ENCODE results near the gene PTMS. TPM values are rescaled to one million over a fixed set of nuclear protein-coding genes. Genes with fewer than 3 reads are reported as not detected.

Gene PTMS
- total and polyA plus RNA-seq, 2 experiments from 2014 or later: 111 to 238 TPM

- Histone ChIP-seq H3F3A (replicated peaks; ENCODE audit: low read depth) (peaks cover 8% of the 10 kb centered on the region; the same call in 1 of the 2 replicates), H3K27ac (ENCODE audit: low read depth) (no peak overlapping the region), H3K9me2 (ENCODE audit: insufficient read depth) (no peaks in the 10 kb centered on the region), H3K4me1 (ENCODE audit: insufficient read depth) (peaks cover 29% of the 10 kb centered on the region), H3K36me3 (ENCODE audit: insufficient read depth) (no peaks in the 10 kb centered on the region), H3K27me3 (ENCODE audit: insufficient read depth) (peaks cover 19% of the 10 kb centered on the region), H2AFZ (no peak overlapping the region), H4K20me1 (replicated peaks; ENCODE audit: insufficient read depth) (no peaks in the 10 kb centered on the region), H3K79me2 (replicated peaks; ENCODE audit: insufficient read depth) (no peaks in the 10 kb centered on the region), H3K4me2 (no peak overlapping the region), H3K4me3 (no peak overlapping the region)
- ATAC-seq: no peak
- Mint-ChIP-seq H3K9me3 (no peaks in the 10 kb centered on the region), H3K4me1 (peaks cover 38% of the 10 kb centered on the region), H3K27ac (no peak overlapping the region), H3K4me3 (no peak overlapping the region), H3K27me3 (ENCODE audit: insufficient read depth, low read depth, poor library complexity) (peaks cover 41% of the 10 kb centered on the region), H3K36me3 (ENCODE audit: low read depth) (no peaks in the 10 kb centered on the region)
- TF ChIP-seq ETS1 (IDR thresholded peaks at IDR 0.05) (no peak), NANOG (IDR thresholded peaks at IDR 0.05; ENCODE audit: borderline replicate concordance) (no peak), EZH2 (IDR thresholded peaks at IDR 0.05; ENCODE audit: low read depth, unreplicated experiment) (no peak), ZNF114 (CRISPR knock-in tag; IDR thresholded peaks at IDR 0.05) (no peak), CREB1 (CRISPR knock-in tag; IDR thresholded peaks at IDR 0.05; ENCODE audit: low read depth) (no peak), JUNB (IDR thresholded peaks at IDR 0.05; ENCODE audit: unreplicated experiment) (no peak), ZNF462 (CRISPR knock-in tag; IDR thresholded peaks at IDR 0.05) (no peak), POLR2AphosphoS5 (IDR thresholded peaks at IDR 0.05; ENCODE audit: low read depth) (no peak), EZH2phosphoT487 (IDR thresholded peaks at IDR 0.05; ENCODE audit: unreplicated experiment) (no peak), REST (IDR thresholded peaks at IDR 0.05; ENCODE audit: unreplicated experiment) (no peak), STAT1 (IDR thresholded peaks at IDR 0.05; ENCODE audit: unreplicated experiment) (no peak), ZNF331 (CRISPR knock-in tag; IDR thresholded peaks at IDR 0.05; ENCODE audit: low read depth) (no peak), CTCF (conservative IDR thresholded peaks at IDR 0.05; ENCODE audit: low read depth in 2 of 2) (no peak)
- DNase-seq (ENCODE audit: low spot score): no peak
Observed at GRCh38 chr12:6816598-6816997, 50.4 kb downstream of the PTMS start.

Measured in GM23338 (cell line).